Activated T-cell treated with anti-CD3 and anti-CD28 coated beads, Interleukin-2, amount 50 U/mL, for 1 hour (primary cell): Measurements from ENCODE around the gene THG1L.
"Not testable (repeated sequence)": the region's sequence is repeated elsewhere in the genome, so short reads cannot be mapped to it uniquely, and the experiment has no call there.

Experiments used
- DNase-seq: peaks from one replicate; pipeline ENCODE4 v3.0.0-alpha.2; 2020

THG1L gene

GRCh38 chr5:157731272-157732129, at the start of gene THG1L:
THG1L (plus strand) TSS chr5:157731420; CDS start chr5:157731441, 21 bp downstream.
- DNase-seq: peak; percentile 99

- no peak for DNase-seq
These were observed 49.0 kb upstream of the THG1L start for GRCh38 chr5:157682257-157682656.

- not testable (repeated sequence) for DNase-seq
These were observed 44.7 kb upstream of the THG1L start for GRCh38 chr5:157686276-157687197.

- DNase-seq: no peak
These were observed 44.0 kb upstream of the THG1L start for GRCh38 chr5:157687198-157687554.

- DNase-seq: peak; percentile 45
These were observed 41.1 kb upstream of the THG1L start for GRCh38 chr5:157689942-157690689.

- DNase-seq: no peak
These were observed 40.4 kb upstream of the THG1L start for GRCh38 chr5:157690690-157691433.

- not testable (repeated sequence) for DNase-seq
These were observed 37.4 kb upstream of the THG1L start for GRCh38 chr5:157693816-157694215.

GRCh38 chr5:157696154-157696553, 35.1 kb upstream of the THG1L start:
- DNase-seq: not testable (repeated sequence)

GRCh38 chr5:157698674-157699073, 32.5 kb upstream of the THG1L start:
- DNase-seq: not testable (repeated sequence)

GRCh38 chr5:157703736-157704135, 27.5 kb upstream of the THG1L start:
- DNase-seq: no peak

GRCh38 chr5:157708866-157709265, 22.4 kb upstream of the THG1L start:
- DNase-seq: no peak

- no peak for DNase-seq
These were observed 21.9 kb upstream of the THG1L start for GRCh38 chr5:157709346-157709745.

GRCh38 chr5:157710431-157710830, 20.8 kb upstream of the THG1L start:
- no peak for DNase-seq

GRCh38 chr5:157710882-157711281, 20.3 kb upstream of the THG1L start:
- no peak for DNase-seq

GRCh38 chr5:157713830-157714595, 17.2 kb upstream of the THG1L start:
- no peak for DNase-seq

- no peak for DNase-seq
These were observed 16.7 kb upstream of the THG1L start for GRCh38 chr5:157714596-157714864.

GRCh38 chr5:157718519-157718918, 12.7 kb upstream of the THG1L start:
- DNase-seq: no peak

- DNase-seq: no peak
These were observed 12.0 kb upstream of the THG1L start for GRCh38 chr5:157719245-157719644.

- DNase-seq: no peak
These were observed 10.1 kb upstream of the THG1L start for GRCh38 chr5:157721159-157721558.

GRCh38 chr5:157722895-157723294, 8.3 kb upstream of the THG1L start:
- not testable (repeated sequence) for DNase-seq

GRCh38 chr5:157726607-157727006, 4.6 kb upstream of the THG1L start:
- not testable (repeated sequence) for DNase-seq

GRCh38 chr5:157727858-157728257, 3.4 kb upstream of the THG1L start:
- DNase-seq: not testable (repeated sequence)
